IMR-90 (cell line): ENCODE measurements around the gene L1CAM. TPM values are rescaled to one million over a fixed set of nuclear protein-coding genes. Genes with fewer than 3 reads are reported as not detected.

Experiments
- ATAC-seq: fragments of 200-7000 bp; cut with Tn5 transposase; 2 replicates; pipeline ENCODE4 v1.9.1; 2020; ENCODE audit warnings: low read depth, mild to moderate bottlenecking, moderate library complexity
- BruUV-seq: library from RNA; stranded (reverse); fragments of 400-500 nt; replicated peaks from 2 replicates; lab custom pipeline; 2021; lab: Mats Ljungman, UMichigan
- CTCF ChIA-PET: fragments of 300-600 bp; formaldehyde crosslinking; extraction: SDS; loops from one replicate; lab custom pipeline; 2021; ENCODE audit warnings: antibody characterized with exemption; lab: Yijun Ruan, JAX
- POLR2A ChIA-PET: fragments of 300-600 bp; sonication (Branson Sonifier 250); formaldehyde crosslinking; loops from one replicate; lab custom pipeline; 2022; ENCODE audit warnings: antibody characterized with exemption; ENCODE audit not compliant: unreplicated experiment; lab: Charles Lee
- DNase-seq: peaks from one replicate; pipeline ENCODE4 v3.0.0; 2013
- H2AFZ ChIP-seq: replicated peaks from 2 replicates; pipeline ENCODE3; 2013; ENCODE audit warnings: low read length, mild to moderate bottlenecking; ENCODE audit not compliant: poor library complexity
- H2AK5ac ChIP-seq: 2 replicates; pipeline ENCODE4 v1.6.1; 2013; ENCODE audit warnings: low read depth, low read length, inconsistent platforms
- H2AK9ac ChIP-seq: replicated peaks from 2 replicates; pipeline ENCODE3; 2013; ENCODE audit warnings: mild to moderate bottlenecking, low read depth, low read length, moderate library complexity; ENCODE audit not compliant: poor library complexity
- H2BK120ac ChIP-seq: 2 replicates; pipeline ENCODE4 v1.6.1; 2013; ENCODE audit warnings: low read depth, low read length, inconsistent platforms
- H2BK15ac ChIP-seq: 3 replicates; pipeline ENCODE4 v1.6.1; 2013; ENCODE audit warnings: low read depth, low read length, inconsistent platforms
- H2BK20ac ChIP-seq: 2 replicates; pipeline ENCODE4 v1.6.1; 2013; ENCODE audit warnings: low read depth, mild to moderate bottlenecking, inconsistent platforms, low read length, moderate library complexity
- H2BK5ac ChIP-seq: 2 replicates; pipeline ENCODE4 v1.6.1; 2013; ENCODE audit warnings: mild to moderate bottlenecking, low read depth, low read length, inconsistent platforms; ENCODE audit not compliant: poor library complexity, severe bottlenecking
- H3K14ac ChIP-seq: replicated peaks from 2 replicates; pipeline ENCODE4 v1.6.1; 2013; ENCODE audit warnings: low read depth, low read length, inconsistent platforms
- H3K18ac ChIP-seq: 2 replicates; pipeline ENCODE4 v1.6.1; 2013; ENCODE audit warnings: low read depth, low read length, control low read depth
- H3K23ac ChIP-seq: 2 replicates; pipeline ENCODE4 v1.6.1; 2013; ENCODE audit warnings: low read depth, low read length, inconsistent platforms
- H3K27ac ChIP-seq: 2 replicates; pipeline ENCODE4 v1.5.1; 2013; ENCODE audit warnings: mild to moderate bottlenecking, control low read depth, low read length; ENCODE audit not compliant: insufficient read depth
- H3K27me3 ChIP-seq: 2 replicates; pipeline ENCODE4 v1.6.1; 2013; ENCODE audit warnings: low read length; ENCODE audit not compliant: control insufficient read depth, insufficient read depth
- H3K36me3 ChIP-seq: 2 replicates; pipeline ENCODE4 v1.6.1; 2013; ENCODE audit warnings: low read length, mixed read lengths; ENCODE audit not compliant: control insufficient read depth, insufficient read depth
- H3K4ac ChIP-seq: 2 replicates; pipeline ENCODE4 v1.6.1; 2013; ENCODE audit warnings: low read depth, low read length, inconsistent platforms
- H3K4me1 ChIP-seq: 2 replicates; pipeline ENCODE4 v1.6.1; 2013; ENCODE audit warnings: low read length, mixed read lengths; ENCODE audit not compliant: control insufficient read depth, insufficient read depth
- H3K4me2 ChIP-seq: 2 replicates; pipeline ENCODE4 v1.6.1; 2013; ENCODE audit warnings: low read depth, mild to moderate bottlenecking, control low read depth, low read length, moderate library complexity
- H3K4me3 ChIP-seq: 2 replicates; pipeline ENCODE4 v1.5.1; 2013; ENCODE audit warnings: low read depth, mild to moderate bottlenecking, control low read depth, low read length, moderate library complexity; ENCODE audit not compliant: insufficient read depth
- H3K56ac ChIP-seq: 2 replicates; pipeline ENCODE4 v1.6.1; 2013; ENCODE audit warnings: low read length, inconsistent platforms; ENCODE audit not compliant: insufficient read depth; ENCODE audit errors: extremely low read depth
- H3K79me1 ChIP-seq, 2 experiments: 2 replicates each; pipeline ENCODE4 v1.6.1; 2013; ENCODE audit warnings: low read length in 2 of 2, inconsistent platforms in 1 of 2, low read depth in 1 of 2
- H3K9ac ChIP-seq: 2 replicates; pipeline ENCODE4 v1.6.1; 2013; ENCODE audit warnings: low read depth, low read length, control low read depth
- H3K9me1 ChIP-seq: 2 replicates; pipeline ENCODE4 v1.6.1; 2013; ENCODE audit warnings: low read length, inconsistent platforms; ENCODE audit not compliant: insufficient read depth
- H3K9me3 ChIP-seq: 2 replicates; pipeline ENCODE4 v1.6.1; 2013; ENCODE audit warnings: low read length; ENCODE audit not compliant: control insufficient read depth, insufficient read depth
- H4K20me1 ChIP-seq: 2 replicates; pipeline ENCODE4 v1.6.1; 2013; ENCODE audit warnings: low read length, inconsistent platforms; ENCODE audit not compliant: insufficient read depth
- H4K5ac ChIP-seq: 2 replicates; pipeline ENCODE4 v1.6.1; 2013; ENCODE audit warnings: mild to moderate bottlenecking, low read depth, low read length, control low read depth
- H4K8ac ChIP-seq, 2 experiments: 2 replicates each; pipeline ENCODE4 v1.6.1; 2013; ENCODE audit warnings: low read depth in 2 of 2, low read length in 2 of 2, control low read depth in 1 of 2, inconsistent platforms in 1 of 2
- H4K91ac ChIP-seq: 2 replicates; pipeline ENCODE4 v1.6.1; 2013; ENCODE audit warnings: low read depth, low read length, inconsistent platforms; ENCODE audit not compliant: insufficient read depth
- FOS ChIP-seq: fragments of 150-350 bp; IDR thresholded peaks from 2 replicates; pipeline ENCODE4 v1.6.1; 2016; ENCODE audit warnings: low read depth, low read length
- POLR2A ChIP-seq: IDR thresholded peaks from 2 replicates; pipeline ENCODE4 v1.6.1; 2012; ENCODE audit warnings: mild to moderate bottlenecking, low read depth, low read length
- WGBS, 2 experiments: methylation state at CpG; one replicate each; pipeline versions ENCODE4 v1.1.5 to v1.1.7; 2013; ENCODE audit warnings: missing lambda C conversion rate in 2 of 2; ENCODE audit not compliant: insufficient read length in 1 of 2; ENCODE audit errors: extremely low coverage in 2 of 2; 5-methylcytosine and 5-hydroxymethylcytosine counted together
- dilution Hi-C: fragments of 300-500 bp; cut with HindIII; formaldehyde crosslinking; loops from one replicate; pipeline ENCODE4 v1.14.3; 2018; ENCODE audit warnings: low sequenced_read_pairs; ENCODE audit not compliant: unreplicated experiment
- in situ Hi-C: fragments of 300-500 bp; cut with MboI; formaldehyde crosslinking; loops from 3 replicates; pipeline ENCODE4 v1.14.3; 2019; ENCODE audit warnings: low sequenced_read_pairs, inconsistent platforms, mixed read lengths
- intact Hi-C: fragments of 100-400 bp; cut with micrococcal nuclease; formaldehyde crosslinking; loops from 2 replicates; pipeline ENCODE4 v1.10.0; 2022
- polyA plus RNA-seq, 3 experiments: library from polyadenylated mRNA; depleted of rRNA; stranded (reverse); fragments of >200 nt; gene quantifications; 2 replicates each; pipeline ENCODE4 v1.2.3, GENCODE V29; 2012; ENCODE audit warnings: low replicate concordance in 1 of 3
- total RNA-seq: library from RNA; depleted of rRNA; stranded (reverse); fragments of >200 nt; gene quantifications from 2 replicates; pipeline ENCODE4 v1.2.3, GENCODE V29; 2012
- TF ChIP-seq, protein P1 (sequence below): fragments of 150-350 bp; IDR thresholded peaks from 2 replicates; pipeline ENCODE4 v1.6.1; 2017; ENCODE audit warnings: mild to moderate bottlenecking, antibody characterized with exemption, low read length, low read depth
- TF ChIP-seq, protein P2 (sequence below): conservative IDR thresholded peaks from 2 replicates; pipeline ENCODE4 v1.5.1; 2012; ENCODE audit warnings: mild to moderate bottlenecking, low read depth, low read length, improper control_type of control experiment

Gene L1CAM
- total and polyA plus RNA-seq, 2 of the 4 experiments (the other 2 are of a cell fraction) = 0.36 to 1.9 TPM

DNA sequence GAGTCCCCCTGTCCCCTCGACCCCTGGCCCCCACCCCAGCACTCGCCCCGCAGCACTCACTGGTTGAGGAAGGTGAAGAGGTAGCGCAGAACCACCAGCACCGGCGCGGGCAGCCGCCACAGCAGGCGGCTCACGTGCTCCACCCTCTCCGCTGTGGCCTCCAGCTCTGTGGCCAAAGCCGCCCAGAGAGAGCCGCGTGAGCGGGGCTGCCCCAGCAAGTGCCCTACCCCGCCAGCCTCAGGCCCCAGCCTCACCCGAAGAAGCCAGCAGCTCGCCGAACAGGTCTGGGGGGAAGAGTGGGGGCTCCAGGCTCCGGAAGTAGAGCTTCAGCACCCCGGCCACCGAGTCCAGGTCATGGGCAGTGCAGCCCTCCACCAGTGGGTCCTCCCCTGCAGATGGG, 24.5 kb upstream of the L1CAM start:
- H3K4ac ChIP-seq = no peak overlapping the region
- dilution Hi-C loops (no loop called here), intact Hi-C loops (no loop called here), in situ Hi-C loops (loop anchor here (25.0 kb wide), 1 partner anchor 948 kb away; no protein-coding TSS in a partner anchor)
- H2AK9ac ChIP-seq = no peak overlapping the region
- H2BK5ac ChIP-seq = no peak overlapping the region
- no peaks in the 10 kb centered on the region for H3K36me3 ChIP-seq
- H4K5ac ChIP-seq = no peak overlapping the region
- no peak overlapping the region for H2AFZ ChIP-seq
- H2BK120ac ChIP-seq = no peak overlapping the region
- H4K8ac ChIP-seq = no peak overlapping the region
- H4K20me1 ChIP-seq = no peaks in the 10 kb centered on the region
- H3K56ac ChIP-seq = no peak overlapping the region
- no peak overlapping the region for H3K4me2 ChIP-seq
- H4K91ac ChIP-seq = no peak overlapping the region
- no peak overlapping the region for H3K14ac ChIP-seq
- no CpG with 5 or more reads among the region's 22 CpGs for WGBS, 2 experiments
- DNase-seq (no peak), ATAC-seq (no peak)
- H3K27me3 ChIP-seq = peaks cover 13% of the 10 kb centered on the region
- H3K9me3 ChIP-seq = no peaks in the 10 kb centered on the region; the same call in 1 of the 2 replicates
- no peaks in the 10 kb centered on the region for H3K79me1 ChIP-seq
- POLR2A ChIA-PET = no interaction called here
- CTCF ChIA-PET = interaction anchor here (0.6 kb wide), 1 partner anchor 906 kb away, joined by 3 read pairs; no protein-coding TSS in a partner anchor
- no peak overlapping the region for H2BK15ac ChIP-seq
- TF ChIP-seq, protein P1, sequence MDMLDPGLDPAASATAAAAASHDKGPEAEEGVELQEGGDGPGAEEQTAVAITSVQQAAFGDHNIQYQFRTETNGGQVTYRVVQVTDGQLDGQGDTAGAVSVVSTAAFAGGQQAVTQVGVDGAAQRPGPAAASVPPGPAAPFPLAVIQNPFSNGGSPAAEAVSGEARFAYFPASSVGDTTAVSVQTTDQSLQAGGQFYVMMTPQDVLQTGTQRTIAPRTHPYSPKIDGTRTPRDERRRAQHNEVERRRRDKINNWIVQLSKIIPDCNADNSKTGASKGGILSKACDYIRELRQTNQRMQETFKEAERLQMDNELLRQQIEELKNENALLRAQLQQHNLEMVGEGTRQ = no peak
- TF ChIP-seq POLR2A (no peak), FOS (no peak)
- TF ChIP-seq, protein P2, sequence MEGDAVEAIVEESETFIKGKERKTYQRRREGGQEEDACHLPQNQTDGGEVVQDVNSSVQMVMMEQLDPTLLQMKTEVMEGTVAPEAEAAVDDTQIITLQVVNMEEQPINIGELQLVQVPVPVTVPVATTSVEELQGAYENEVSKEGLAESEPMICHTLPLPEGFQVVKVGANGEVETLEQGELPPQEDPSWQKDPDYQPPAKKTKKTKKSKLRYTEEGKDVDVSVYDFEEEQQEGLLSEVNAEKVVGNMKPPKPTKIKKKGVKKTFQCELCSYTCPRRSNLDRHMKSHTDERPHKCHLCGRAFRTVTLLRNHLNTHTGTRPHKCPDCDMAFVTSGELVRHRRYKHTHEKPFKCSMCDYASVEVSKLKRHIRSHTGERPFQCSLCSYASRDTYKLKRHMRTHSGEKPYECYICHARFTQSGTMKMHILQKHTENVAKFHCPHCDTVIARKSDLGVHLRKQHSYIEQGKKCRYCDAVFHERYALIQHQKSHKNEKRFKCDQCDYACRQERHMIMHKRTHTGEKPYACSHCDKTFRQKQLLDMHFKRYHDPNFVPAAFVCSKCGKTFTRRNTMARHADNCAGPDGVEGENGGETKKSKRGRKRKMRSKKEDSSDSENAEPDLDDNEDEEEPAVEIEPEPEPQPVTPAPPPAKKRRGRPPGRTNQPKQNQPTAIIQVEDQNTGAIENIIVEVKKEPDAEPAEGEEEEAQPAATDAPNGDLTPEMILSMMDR = no peak
- H2AK5ac ChIP-seq = no peak overlapping the region
- H3K9ac ChIP-seq = no peak overlapping the region
- no peak overlapping the region for H3K18ac ChIP-seq
- H3K4me1 ChIP-seq = no peaks in the 10 kb centered on the region
- no TSS peak for BruUV-seq
- H3K27ac ChIP-seq = no peak overlapping the region
- H3K4me3 ChIP-seq = no peak overlapping the region
- H3K23ac ChIP-seq = no peak overlapping the region
- H3K9me1 ChIP-seq = no peaks in the 10 kb centered on the region
- no peak overlapping the region for H2BK20ac ChIP-seq
